BJ (cell line): Measurements from ENCODE around the gene MRPS35. TPM values are rescaled to one million over a fixed set of nuclear protein-coding genes. Genes with fewer than 3 reads are reported as not detected.

ENCODE experiments used
- CTCF ChIA-PET: fragments of 350-600 bp; formaldehyde crosslinking; extraction: SDS; loops from one replicate; lab custom pipeline; 2021; ENCODE audit warnings: antibody characterized with exemption, inconsistent platforms; lab: Yijun Ruan, JAX
- POLR2A ChIA-PET: fragments of 300-600 bp; sonication (Branson Sonifier 250); formaldehyde crosslinking; extraction: SDS; loops from one replicate; lab custom pipeline; 2021; ENCODE audit warnings: antibody characterized with exemption; lab: Charles Lee
- DNase-seq: peaks from one replicate; pipeline ENCODE4 v3.0.0-alpha.2; 2011; ENCODE audit warnings: low read depth
- H3K27me3 ChIP-seq: 2 replicates; pipeline ENCODE4 v1.6.0; 2011; ENCODE audit warnings: low read length; ENCODE audit not compliant: control insufficient read depth, insufficient read depth
- H3K36me3 ChIP-seq: 2 replicates; pipeline ENCODE4 v1.5.1; 2011; ENCODE audit warnings: low read length; ENCODE audit not compliant: control insufficient read depth, insufficient read depth
- H3K4me3 ChIP-seq: 2 replicates; pipeline ENCODE4 v1.5.1; 2011; ENCODE audit warnings: low read depth, mild to moderate bottlenecking, control low read depth, low read length
- CTCF ChIP-seq: IDR thresholded peaks from 2 replicates; pipeline ENCODE4 v1.5.1; 2011; ENCODE audit warnings: low read depth, mild to moderate bottlenecking, control low read depth, inconsistent platforms, low read length, moderate library complexity; ENCODE audit not compliant: insufficient read depth
- polyA plus RNA-seq: library from polyadenylated mRNA; depleted of rRNA; stranded (reverse); fragments of >200 nt; gene quantifications from 2 replicates; pipeline ENCODE4 v1.2.3, GENCODE V29; 2011

The MRPS35 gene
- polyA plus RNA-seq, 1 experiment: 45.8 TPM

GRCh38 chr12:27785882-27786570 is 75.4 kb downstream of the MRPS35 start:
- no peak overlapping the region for H3K4me3 ChIP-seq

GRCh38 chr12:27787559-27787958 is 76.9 kb downstream of the MRPS35 start:
- Histone ChIP-seq H3K27me3 (no peaks in the 10 kb centered on the region), H3K4me3 (no peak overlapping the region), H3K36me3 (no peaks in the 10 kb centered on the region)
- DNase-seq: no peak
- TF ChIP-seq CTCF: no peak
- ChIA-PET POLR2A (no interaction called here), CTCF (interaction anchor here (0.6 kb wide), 1 partner anchor 107 kb away, joined by 4 read pairs; no protein-coding TSS in a partner anchor)

More at GRCh38 chr12:27785882-27786570, 75.4 kb downstream of the MRPS35 start:
- ChIA-PET POLR2A (no interaction called here), CTCF (interaction anchor here (0.7 kb wide), 1 partner anchor 155 kb away, joined by 3 read pairs; no protein-coding TSS in a partner anchor)
- DNase-seq: no peak
- no peak for TF ChIP-seq CTCF
- H3K36me3 ChIP-seq: no peaks in the 10 kb centered on the region
- H3K27me3 ChIP-seq: no peaks in the 10 kb centered on the region

- Histone ChIP-seq H3K4me3 (no peak overlapping the region), H3K36me3 (peaks cover 1% of the 10 kb centered on the region; the same call in 1 of the 2 replicates), H3K27me3 (no peaks in the 10 kb centered on the region)
- CTCF ChIA-PET: no interaction called here
- no peak for DNase-seq
- no peak for TF ChIP-seq CTCF
- POLR2A ChIA-PET: no interaction called here
These were observed 79.5 kb downstream of the MRPS35 start for GRCh38 chr12:27790179-27790578.

GRCh38 chr12:27794818-27795584 is 84.4 kb downstream of the MRPS35 start:
- peaks cover 4% of the 10 kb centered on the region; the same call in 1 of the 2 replicates for H3K36me3 ChIP-seq
- POLR2A ChIA-PET: interaction anchor here (0.7 kb wide), 1 partner anchor 43 kb away, joined by 10 read pairs; no protein-coding TSS in a partner anchor
- H3K27me3 ChIP-seq: no peaks in the 10 kb centered on the region
- CTCF ChIA-PET: interaction anchor here (1.0 to 1.5 kb wide), 4 partner anchors 11 to 25 kb away, joined by 3 to 4 read pairs (median 3); no protein-coding TSS in a partner anchor
- no peak overlapping the region for H3K4me3 ChIP-seq
- TF ChIP-seq CTCF: no peak
- DNase-seq: no peak

- DNase-seq: no peak
- H3K36me3 ChIP-seq: peaks cover 4% of the 10 kb centered on the region; the same call in 1 of the 2 replicates
- no peak overlapping the region for H3K4me3 ChIP-seq
- H3K27me3 ChIP-seq: no peaks in the 10 kb centered on the region
- POLR2A ChIA-PET: no interaction called here
- no peak for TF ChIP-seq CTCF
- CTCF ChIA-PET: interaction anchor here (1.0 to 1.5 kb wide), 5 partner anchors 12 to 47 kb away, joined by 3 to 4 read pairs (median 3); no protein-coding TSS in a partner anchor
These were observed 85.5 kb downstream of the MRPS35 start for GRCh38 chr12:27796128-27796527.
